GM19395 (cell line): ENCODE results near the gene SUPT5H.
A peak's percentile ranks its signal among the peaks of the same experiment; 100 is the strongest.

Experiments used
- ATAC-seq: cut with Tn5 transposase; IDR thresholded peaks from one replicate; pipeline ENCODE4 v1.9.1; 2021; ENCODE audit warnings: mild to moderate bottlenecking, moderate library complexity; ENCODE audit not compliant: unreplicated experiment

The SUPT5H gene

DNA sequence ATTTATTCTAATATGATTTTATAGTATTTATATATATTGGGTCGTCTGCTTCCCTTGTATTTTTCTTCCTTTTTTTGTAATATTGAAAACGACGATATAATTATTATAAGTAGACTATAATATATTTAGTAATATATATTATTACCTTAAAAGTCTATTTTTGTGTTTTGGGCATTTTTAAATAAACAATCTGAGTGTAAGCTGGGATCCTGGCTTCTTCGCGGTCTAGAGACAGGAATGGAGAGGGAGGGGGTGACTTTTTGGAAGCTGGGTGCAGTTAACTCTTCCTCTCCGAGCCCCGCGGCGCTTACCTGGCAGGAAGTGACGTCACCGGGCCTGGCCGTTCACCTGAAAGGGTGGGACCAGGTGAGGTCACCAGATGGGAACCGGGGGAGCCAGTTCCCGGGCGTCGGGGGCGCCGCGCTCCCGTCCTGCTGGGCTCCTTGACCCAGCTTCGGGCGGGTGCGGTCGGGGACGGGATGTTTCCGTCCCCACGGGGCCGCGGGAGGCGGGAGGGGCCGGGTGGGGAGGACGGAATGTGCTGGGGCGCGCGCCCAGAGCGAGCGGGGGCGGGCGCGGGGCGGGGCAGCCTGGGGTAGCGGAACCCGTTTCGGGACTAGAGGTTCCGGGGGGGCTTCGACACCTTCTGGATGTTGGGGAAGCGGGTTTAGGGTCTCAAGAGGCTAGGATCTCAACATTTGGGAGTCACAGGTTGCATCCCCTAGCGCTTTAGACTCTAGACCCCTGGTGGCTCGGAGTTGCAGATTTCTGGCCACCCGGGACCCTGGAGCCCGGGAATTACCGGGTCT is 36.0 kb upstream of the SUPT5H start:
- no peak for ATAC-seq

DNA sequence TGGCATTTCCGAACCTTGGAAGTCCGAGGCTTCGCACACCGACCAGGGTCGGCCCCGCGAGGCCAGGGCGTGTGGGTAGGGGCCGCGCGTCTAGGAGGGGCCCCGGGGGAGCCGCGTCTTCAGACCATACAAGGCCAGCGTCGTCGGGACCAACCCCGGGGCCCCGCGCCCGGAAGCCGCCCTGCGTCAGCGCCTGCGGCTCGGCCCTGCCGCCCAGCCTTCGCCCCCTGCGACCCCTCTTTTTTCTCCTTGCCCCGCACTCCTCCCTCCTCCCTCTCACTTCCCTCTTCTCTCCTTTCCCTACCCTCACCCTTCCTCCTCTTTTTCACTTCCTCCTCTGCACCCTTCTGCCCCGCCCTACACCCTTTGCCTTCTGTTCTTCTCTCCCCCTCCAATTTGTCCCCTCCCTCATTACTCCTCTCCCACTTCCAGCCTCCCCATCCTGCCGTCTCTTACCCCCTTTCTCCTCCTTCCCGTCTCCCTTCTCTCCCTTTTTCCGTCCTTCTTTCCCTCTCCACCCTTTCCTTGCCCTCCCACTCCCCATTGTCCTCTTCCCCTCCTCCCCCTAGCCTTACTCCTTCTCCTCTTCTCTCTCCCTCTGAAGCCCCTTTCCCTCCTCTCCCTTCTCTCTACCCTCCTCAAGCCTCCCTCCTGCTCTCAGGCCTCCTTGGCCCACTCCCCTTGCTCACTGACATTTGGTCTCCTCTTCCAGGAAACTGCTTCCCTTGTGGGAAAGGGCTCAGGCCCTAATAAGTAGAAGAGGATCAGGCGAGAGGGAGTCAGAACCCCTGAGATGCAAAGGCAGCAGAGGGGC is 35.2 kb upstream of the SUPT5H start:
- ATAC-seq, result no peak

DNA sequence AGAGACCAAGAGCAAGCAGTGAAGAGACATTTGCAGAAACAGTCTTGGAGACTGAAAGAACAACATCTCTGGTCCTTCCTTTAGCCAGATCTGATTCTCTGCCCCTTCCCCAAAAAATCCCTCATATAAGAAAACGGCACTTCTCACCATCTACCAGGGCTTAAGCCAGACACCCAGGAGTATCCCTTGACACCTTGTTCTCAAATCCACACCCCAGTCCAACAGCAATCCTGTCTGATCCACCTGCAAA is 34.6 kb upstream of the SUPT5H start:
- no peak for ATAC-seq

DNA sequence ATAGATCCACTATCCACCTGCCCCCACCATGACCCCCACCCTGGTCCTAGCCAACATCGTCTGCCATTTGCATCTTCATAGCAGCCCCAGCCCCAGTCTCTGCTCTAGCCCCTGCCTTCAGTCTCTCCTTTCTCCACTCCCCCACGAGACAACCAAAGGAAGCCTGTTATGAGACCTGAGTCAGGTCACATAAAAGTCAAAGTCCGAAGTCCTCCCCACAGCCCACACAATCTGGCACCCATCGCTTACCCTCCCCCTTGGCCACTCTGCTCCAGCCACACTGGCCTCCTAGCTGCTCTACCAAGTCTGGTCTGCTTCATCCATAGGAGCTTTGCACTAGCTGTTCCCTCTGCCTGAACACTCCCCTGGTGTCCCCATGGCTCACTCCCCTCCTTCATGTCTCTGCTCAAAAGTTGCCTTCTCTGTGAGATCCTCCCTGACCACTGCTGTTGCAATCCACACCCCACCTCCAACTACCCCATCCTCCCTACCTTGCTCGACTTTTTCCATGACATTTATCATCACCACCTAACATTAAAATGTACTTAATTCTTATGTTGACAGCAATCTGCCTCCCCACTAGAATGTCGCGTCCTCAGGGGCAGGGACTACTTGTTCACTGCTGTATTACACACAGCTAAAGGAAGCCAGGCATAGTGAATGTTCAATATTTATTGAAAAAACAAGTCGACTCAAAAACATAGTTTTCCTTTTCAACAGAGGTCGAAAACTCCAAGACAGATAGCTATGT is 34.1 kb upstream of the SUPT5H start:
- ATAC-seq, result no peak

DNA sequence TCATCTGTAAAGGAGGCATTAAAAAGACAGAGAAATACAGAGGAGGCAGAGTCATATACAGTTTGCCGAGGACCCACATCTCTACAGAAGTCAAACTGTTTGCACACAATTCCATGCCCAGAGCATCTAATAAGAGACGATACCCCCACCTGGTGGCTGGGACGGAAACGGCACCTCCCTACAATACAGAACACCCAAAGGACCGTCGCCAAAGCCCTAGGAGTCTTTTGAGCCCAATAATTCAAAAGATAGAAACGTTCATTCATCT is 33.6 kb upstream of the SUPT5H start:
- peak; percentile 30 for ATAC-seq

DNA sequence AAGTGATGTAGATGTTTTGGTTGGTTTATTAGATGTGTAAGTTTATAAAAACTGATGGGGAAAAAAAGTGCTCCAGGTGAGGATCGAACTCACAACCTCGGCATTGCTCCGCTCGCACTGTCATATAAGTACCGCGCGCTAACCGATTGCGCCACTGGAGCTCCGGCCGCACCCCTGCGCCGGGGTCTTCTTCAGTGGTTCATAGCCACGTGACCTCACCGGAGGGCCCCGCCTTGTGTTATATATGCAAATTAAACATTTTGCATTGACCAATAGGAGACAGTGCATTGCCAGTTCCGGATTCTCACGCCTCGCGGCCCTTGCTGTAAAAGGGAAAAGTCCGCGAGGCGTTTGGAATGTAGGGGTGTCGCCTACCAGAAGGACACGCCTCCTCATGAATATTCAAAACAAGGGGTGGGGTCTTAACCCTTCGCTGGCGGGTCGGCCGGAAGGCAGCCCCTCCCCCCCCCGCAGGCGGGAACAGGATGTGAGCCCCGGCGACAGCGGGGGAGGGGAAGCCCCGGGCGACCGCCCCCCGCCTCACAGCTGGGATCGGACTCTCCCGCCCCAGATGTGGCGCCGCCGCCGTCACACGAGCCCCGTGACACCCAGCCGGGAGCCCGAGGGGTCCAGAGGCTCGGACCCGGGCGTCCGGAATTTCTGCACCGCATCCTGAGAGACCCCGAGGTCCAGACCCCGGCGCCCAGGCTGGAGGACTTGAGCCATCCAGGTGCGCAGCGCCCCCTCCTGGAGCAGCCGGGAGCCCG is 33.1 kb upstream of the SUPT5H start, which contains the start of gene PLEKHG2:
TSS of gene PLEKHG2 (plus strand) at position 570 of the 767 bp plus-strand sequence. CDS start 1,418 bp downstream, outside the sequence.
- ATAC-seq, result peak; percentile 61

DNA sequence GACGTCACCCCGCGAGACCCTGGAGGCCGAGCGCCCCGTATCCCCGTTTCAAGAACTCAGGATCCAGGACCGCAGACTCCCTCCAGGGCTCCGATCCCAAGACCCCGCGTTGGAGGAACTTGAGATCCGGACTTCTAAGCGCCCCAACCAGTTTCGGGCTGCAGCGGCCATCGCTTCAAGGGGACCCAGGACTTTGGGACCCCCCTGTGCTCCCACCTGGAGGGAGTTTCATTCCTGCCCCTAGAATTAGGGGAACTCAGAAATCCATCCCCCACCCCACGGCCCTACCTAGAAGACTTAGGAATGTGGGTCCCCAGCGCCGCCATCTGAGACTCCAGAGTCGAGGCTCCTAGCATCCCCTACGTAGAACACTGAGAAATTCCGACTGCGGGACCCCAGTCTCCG is 32.5 kb upstream of the SUPT5H start:
- ATAC-seq, result no peak

DNA sequence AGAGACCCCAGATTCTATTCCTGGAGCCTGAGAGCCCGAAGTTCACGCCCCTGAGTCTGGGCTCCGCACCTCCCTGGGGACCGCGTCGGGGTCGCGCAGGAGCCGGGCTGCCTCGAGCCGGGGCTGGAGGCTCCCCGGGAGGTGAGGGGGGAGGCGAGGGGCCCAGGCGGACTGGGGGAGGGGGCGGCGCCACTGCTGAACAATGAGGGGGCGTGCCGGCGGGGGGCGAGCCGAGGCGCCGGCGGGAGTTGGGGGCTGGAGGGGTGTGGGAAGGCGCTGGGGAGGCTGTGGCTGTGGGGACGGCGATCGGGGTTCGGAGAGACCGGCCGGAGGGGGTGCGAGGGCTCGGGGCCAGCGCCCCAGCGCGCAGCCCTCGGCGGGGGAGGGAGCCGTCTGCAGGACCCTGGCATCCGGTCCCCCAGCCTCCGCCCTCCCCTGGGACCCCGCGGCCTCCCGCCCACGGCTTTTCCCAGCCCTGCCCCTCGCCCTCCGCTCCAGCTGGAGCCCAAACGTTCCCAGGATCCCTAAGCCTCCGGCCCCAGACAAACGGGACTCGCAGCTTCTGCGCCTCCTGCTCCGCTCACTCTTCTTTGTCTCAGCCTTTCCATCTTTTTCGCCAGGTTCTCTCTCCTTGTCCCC is 32.0 kb upstream of the SUPT5H start:
- no peak for ATAC-seq

DNA sequence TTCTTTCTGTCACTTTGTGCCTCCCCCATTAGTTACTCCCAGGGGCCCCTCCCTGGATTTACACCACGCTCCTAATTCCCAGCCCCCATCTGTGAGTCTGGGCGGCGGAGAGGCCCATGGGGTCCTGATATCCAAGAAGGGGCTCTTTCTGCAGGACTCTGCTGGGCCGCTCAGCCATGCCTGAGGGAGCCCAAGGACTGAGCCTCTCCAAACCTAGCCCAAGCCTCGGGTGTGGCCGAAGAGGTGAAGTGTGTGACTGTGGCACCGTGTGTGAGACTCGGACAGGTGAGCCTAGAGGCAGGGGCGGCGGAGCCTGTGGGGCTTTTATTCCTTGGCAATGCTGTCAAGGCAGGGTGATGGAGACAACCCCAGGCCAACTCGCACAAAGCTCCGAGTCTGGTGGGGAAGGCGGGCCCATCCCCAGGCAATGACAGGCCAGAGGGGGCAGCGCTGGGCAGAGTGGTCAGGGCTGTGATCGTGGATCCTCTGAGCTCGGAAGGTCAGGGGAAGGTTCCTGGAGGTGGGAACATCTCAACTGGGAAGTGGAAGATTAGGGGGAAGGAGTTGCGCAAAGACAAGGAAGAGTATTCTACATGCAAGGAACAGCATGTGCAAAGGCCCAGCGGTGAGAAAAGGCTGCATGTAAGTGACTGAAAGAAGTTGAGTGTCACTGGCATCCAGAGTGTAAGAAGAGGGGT is 31.3 kb upstream of the SUPT5H start:
- no peak for ATAC-seq

DNA sequence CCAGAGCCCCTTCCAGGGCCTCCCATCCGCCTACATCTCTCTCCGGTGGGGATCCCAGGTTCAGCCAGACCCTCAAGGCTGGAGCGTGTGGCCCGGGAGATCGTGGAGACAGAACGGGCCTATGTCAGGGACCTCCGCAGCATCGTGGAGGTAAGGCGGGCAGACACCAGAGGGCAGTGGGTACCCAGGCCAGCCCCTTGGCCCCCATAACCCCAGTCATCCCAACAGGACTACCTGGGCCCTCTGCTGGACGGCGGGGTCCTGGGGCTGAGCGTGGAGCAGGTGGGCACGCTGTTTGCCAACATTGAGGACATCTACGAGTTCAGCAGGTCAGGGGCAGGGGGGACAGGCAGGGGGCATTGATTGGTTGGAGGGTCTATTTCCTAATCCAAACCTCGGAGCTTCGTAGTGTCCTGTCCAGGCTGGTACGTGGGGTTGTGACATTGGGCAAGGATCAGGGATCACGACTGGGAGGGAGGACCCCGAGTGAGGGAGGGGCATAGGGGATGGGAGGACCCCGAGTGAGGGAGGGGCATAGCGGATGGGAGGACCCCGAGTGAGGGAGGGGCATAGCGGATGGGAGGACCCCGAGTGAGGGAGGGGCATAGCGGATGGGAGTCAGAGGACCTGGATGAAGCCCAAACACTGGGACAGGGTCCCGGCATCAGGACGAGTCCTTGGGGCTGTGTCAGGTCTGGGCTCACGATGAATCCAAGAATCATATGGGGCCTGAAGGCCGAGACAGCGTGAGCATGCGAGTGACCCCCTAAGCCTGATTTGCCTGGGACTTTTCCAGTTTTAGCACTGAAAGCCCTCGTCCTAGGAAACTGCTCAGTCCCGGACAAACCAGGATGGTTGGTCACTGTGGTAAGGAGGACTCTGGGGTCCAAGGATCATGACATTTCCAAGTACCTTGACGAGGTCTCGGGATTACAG is 30.0 kb upstream of the SUPT5H start:
- no peak for ATAC-seq

DNA sequence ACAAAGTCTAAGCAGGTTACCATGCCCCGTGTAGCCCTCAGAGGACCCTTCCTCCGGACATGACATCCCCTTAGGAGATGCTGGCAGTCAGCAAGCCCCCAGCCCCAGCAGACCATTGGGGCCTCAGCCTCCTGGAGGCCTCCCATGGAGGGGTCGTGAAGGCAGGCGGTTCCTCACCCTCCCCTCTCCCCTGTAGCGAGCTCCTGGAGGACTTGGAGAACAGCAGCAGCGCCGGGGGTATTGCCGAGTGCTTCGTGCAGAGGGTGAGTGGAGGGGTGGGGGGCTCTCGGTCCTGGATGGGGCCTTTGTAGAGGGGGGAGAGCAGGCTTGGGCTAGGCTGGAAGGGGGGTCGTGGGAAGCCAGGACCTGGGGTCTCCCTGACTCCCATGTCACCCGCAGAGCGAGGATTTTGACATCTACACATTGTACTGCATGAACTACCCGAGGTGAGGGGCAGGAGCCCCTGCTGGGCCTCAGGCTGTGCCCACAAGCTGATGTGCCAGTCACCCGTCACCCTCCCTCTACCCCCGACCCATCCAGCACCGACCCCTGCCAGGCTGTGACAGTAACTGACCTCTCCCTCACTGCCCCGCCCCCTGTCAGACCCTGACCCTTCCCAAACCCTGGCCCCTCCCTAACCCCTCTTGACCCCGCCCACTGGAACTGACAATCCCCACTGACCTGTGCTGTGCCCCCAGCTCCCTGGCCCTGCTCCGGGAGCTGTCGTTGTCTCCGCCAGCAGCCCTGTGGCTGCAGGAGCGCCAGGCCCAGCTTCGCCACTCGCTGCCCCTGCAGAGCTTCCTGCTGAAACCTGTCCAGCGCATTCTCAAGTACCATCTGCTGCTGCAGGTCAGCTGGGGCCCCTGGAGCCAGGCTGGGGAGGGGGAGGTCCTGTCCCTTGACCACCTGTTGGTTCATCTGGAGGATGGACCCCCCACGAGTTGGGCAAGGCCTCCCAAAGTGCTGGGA is 28.9 kb upstream of the SUPT5H start:
- ATAC-seq, result no peak

DNA sequence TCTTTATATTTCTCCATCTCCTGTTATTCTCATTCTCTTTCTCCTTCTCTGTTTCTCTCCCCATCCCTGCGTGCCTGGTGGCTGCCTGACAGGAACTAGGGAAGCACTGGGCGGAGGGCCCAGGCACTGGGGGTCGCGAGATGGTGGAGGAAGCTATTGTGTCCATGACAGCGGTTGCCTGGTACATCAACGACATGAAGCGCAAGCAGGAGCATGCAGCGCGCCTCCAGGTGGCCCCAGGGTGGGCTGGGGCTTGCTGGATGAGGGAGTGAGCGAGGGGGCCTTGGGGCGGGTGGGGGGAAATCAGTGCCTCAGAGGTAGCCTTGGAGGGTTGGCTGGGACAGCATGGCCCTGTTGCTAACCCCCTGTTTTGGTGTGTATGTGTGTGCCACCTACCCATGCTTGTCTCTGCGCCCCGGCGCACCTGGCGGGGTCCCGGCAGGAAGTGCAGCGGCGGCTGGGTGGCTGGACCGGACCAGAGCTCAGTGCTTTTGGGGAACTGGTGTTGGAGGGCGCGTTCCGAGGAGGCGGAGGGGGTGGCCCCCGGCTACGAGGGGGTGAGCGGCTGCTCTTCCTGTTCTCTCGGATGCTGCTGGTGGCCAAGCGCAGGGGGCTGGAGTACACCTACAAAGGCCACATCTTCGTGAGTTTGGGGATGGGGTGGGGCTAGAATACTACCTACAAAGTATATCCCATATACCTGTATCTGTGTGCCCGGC is 27.8 kb upstream of the SUPT5H start:
- no peak for ATAC-seq

DNA sequence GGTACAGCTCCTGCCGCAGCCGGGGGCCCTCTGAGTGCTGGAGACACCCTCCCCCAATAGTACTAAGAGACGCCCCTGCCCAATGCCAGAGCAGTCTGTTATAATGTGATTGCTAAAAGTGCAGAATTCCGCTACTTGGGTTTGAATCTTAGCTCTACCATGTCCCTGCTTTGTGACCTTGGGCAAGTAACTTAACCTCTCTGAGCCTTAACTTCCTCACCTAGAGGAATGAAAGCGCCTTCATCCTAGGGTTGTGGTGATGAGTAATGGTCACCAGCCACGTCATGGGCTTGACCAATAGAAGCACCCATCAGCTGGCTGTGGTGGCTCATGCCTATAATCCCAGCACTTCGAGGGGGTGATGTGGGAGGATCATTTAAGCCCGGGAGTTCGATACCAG is 26.4 kb upstream of the SUPT5H start:
- ATAC-seq, result no peak

DNA sequence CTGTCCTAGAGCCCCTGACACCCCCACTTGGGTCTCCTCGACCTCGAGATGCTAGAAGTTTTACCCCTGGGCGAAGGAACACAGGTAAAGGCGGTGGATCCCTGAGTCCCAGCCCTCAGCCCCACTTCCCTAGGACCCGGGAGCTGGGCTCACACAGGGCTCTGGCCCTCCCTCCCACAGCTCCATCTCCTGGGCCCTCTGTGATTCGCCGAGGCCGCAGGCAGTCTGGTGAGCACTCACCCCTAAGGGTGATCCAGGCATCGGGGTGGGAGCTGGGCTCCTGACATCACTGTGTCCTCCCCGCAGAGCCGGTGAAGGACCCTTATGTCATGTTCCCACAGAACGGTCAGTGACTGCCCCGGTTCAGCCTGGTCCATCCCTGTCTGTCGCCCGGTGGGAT is 24.6 kb upstream of the SUPT5H start:
- no peak for ATAC-seq

DNA sequence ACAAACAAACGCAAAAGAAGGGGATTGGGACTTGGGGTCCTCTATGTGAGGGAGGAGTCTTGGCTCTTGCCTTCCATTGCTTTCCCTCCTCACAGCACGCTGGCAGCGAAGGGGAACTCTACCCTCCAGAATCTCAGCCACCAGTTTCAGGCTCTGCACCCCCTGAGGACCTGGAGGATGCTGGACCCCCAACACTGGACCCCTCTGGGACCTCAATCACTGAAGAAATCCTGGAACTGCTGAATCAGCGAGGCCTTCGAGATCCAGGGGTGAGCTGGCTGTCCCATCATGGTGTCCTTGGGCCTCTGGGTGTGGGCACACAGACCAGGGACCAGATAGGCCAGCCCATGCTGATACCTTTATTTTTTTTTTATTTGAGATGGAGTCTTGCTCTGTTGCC is 23.4 kb upstream of the SUPT5H start:
- no peak for ATAC-seq

DNA sequence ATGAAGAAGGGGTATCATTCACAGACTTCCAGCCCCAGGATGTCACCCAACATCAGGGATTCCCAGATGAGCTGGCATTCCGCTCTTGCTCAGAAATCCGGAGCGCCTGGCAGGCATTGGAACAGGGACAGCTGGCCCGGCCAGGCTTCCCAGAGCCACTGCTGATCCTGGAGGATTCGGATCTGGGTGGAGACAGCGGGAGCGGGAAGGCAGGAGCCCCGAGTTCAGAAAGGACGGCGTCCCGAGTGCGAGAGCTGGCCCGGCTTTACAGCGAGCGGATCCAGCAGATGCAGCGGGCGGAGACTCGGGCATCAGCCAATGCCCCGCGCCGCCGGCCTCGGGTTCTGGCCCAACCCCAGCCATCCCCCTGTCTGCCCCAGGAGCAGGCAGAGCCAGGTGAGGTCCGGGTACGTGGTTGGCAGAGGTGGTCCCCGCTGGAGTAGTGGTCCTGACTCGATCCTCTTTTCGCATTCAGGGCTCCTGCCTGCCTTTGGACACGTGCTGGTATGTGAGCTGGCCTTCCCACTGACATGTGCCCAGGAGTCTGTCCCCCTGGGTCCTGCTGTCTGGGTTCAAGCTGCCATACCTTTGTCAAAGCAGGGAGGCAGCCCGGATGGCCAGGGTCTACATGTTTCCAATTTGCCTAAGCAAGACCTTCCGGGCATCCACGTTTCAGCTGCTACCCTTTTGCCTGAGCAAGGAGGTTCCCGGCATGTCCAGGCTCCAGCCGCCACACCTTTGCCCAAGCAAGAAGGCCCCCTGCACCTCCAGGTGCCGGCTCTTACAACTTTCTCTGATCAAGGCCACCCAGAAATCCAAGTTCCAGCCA is 21.9 kb upstream of the SUPT5H start:
- no peak for ATAC-seq
